Fibroblast of upper back skin (primary cell): Measurements from ENCODE around the gene HPS5.

Source experiments
- DNase-seq: peaks from one replicate; pipeline ENCODE4 v3.0.0-alpha.2; 2013

The HPS5 gene

GRCh38 chr11:18320617-18321016, 1.3 kb downstream of the HPS5 start:
- DNase-seq: no peak

GRCh38 chr11:18319914-18320313, 2.0 kb downstream of the HPS5 start:
- DNase-seq: no peak

- no peak for DNase-seq
Observed at GRCh38 chr11:18317551-18317950, 4.4 kb downstream of the HPS5 start.

- no peak for DNase-seq
Observed at GRCh38 chr11:18315893-18316292, 6.0 kb downstream of the HPS5 start.

GRCh38 chr11:18314784-18315523, 7.0 kb downstream of the HPS5 start:
- no peak for DNase-seq

- peak; percentile 35 for DNase-seq
Observed at GRCh38 chr11:18313965-18314763, 7.8 kb downstream of the HPS5 start.

- DNase-seq: peak; percentile 79
Observed at GRCh38 chr11:18312663-18313420, 9.1 kb downstream of the HPS5 start.

- DNase-seq: peak; percentile 17
Observed at GRCh38 chr11:18312012-18312411, 9.9 kb downstream of the HPS5 start.

GRCh38 chr11:18310800-18311340, 11.1 kb downstream of the HPS5 start:
- DNase-seq: peak; percentile 28

GRCh38 chr11:18309691-18310090, 12.2 kb downstream of the HPS5 start:
- DNase-seq: no peak

GRCh38 chr11:18308242-18308641, 13.7 kb downstream of the HPS5 start:
- DNase-seq: no peak

GRCh38 chr11:18307461-18308139, 14.3 kb downstream of the HPS5 start:
- DNase-seq: no peak

GRCh38 chr11:18304745-18305144, 17.2 kb downstream of the HPS5 start:
- no peak for DNase-seq

GRCh38 chr11:18299721-18300120, 22.2 kb downstream of the HPS5 start:
- no peak for DNase-seq

- DNase-seq: no peak
Observed at GRCh38 chr11:18295316-18295715, 26.6 kb downstream of the HPS5 start.

- no peak for DNase-seq
Observed at GRCh38 chr11:18294862-18295261, 27.1 kb downstream of the HPS5 start.

- DNase-seq: no peak
Observed at GRCh38 chr11:18288911-18289310, 33.0 kb downstream of the HPS5 start.

- no peak for DNase-seq
Observed at GRCh38 chr11:18285841-18286240, 36.1 kb downstream of the HPS5 start.

GRCh38 chr11:18282626-18283025, 39.3 kb downstream of the HPS5 start:
- DNase-seq: no peak

GRCh38 chr11:18280438-18281045, 41.4 kb downstream of the HPS5 start:
- no peak for DNase-seq

GRCh38 chr11:18277565-18278271, 44.2 kb downstream of the HPS5 start:
- no peak for DNase-seq

GRCh38 chr11:18271206-18271605, 50.7 kb downstream of the HPS5 start:
- DNase-seq: no peak
